Ishikawa (cell line): Measurements from ENCODE around the gene NUMA1.

Experiments
- CEBPB ChIP-seq: IDR thresholded peaks from 2 replicates; pipeline ENCODE4 v1.6.1; 2012
- CREB1 ChIP-seq: IDR thresholded peaks from 2 replicates; pipeline ENCODE4 v1.6.1; 2012; ENCODE audit warnings: low read depth
- EGR1 ChIP-seq: IDR thresholded peaks from 2 replicates; pipeline ENCODE4 v1.6.1; 2012
- EP300 ChIP-seq: IDR thresholded peaks from 2 replicates; pipeline ENCODE4 v1.6.1; 2012; ENCODE audit warnings: borderline replicate concordance
- FOXM1 ChIP-seq: IDR thresholded peaks from 2 replicates; pipeline ENCODE4 v1.6.1; 2012; ENCODE audit warnings: low read depth, borderline replicate concordance
- NFIC ChIP-seq: IDR thresholded peaks from 2 replicates; pipeline ENCODE4 v1.6.1; 2012
- RAD21 ChIP-seq: IDR thresholded peaks from 2 replicates; pipeline ENCODE4 v1.6.1; 2012; ENCODE audit warnings: low read depth
- TAF1 ChIP-seq: IDR thresholded peaks from 2 replicates; pipeline ENCODE4 v1.6.1; 2012; ENCODE audit warnings: low read depth, mild to moderate bottlenecking
- TCF12 ChIP-seq: IDR thresholded peaks from 2 replicates; pipeline ENCODE4 v1.6.1; 2012; ENCODE audit warnings: low read depth
- TEAD4 ChIP-seq: IDR thresholded peaks from 2 replicates; pipeline ENCODE4 v1.6.1; 2012
- YY1 ChIP-seq: IDR thresholded peaks from 2 replicates; pipeline ENCODE4 v1.6.1; 2012; ENCODE audit warnings: low read depth
- ZBTB7A ChIP-seq: IDR thresholded peaks from 2 replicates; pipeline ENCODE4 v1.6.1; 2012; ENCODE audit warnings: low read depth
- TF ChIP-seq, protein P1 (sequence below): IDR thresholded peaks from 2 replicates; pipeline ENCODE4 v1.6.1; 2012; ENCODE audit warnings: low read depth, mild to moderate bottlenecking
- TF ChIP-seq, protein P2 (sequence below): IDR thresholded peaks from 2 replicates; pipeline ENCODE4 v1.6.1; 2012
- TF ChIP-seq, protein P3 (sequence below): IDR thresholded peaks from 2 replicates; pipeline ENCODE4 v1.6.1; 2012

NUMA1 gene

DNA sequence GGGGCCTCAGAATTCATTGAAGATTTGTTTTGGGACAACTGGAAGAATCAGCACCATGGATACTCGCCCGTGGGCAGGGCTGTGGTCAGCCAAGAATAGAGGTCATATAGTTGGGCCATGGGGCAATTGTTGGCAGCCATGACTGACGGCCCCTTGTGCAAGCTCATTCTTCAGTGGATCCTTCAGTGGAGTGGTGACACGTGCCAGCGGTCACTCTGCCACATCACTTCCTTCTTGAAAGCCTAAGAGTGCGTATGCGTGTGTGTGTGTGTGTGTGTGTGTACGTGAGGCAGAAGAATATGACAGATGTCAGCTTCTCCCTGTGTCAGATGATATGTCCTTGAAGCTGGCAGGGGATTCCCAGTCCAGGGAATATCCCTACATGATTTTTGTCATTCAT, 83.4 kb downstream of the NUMA1 start:
- TF ChIP-seq, protein P1, sequence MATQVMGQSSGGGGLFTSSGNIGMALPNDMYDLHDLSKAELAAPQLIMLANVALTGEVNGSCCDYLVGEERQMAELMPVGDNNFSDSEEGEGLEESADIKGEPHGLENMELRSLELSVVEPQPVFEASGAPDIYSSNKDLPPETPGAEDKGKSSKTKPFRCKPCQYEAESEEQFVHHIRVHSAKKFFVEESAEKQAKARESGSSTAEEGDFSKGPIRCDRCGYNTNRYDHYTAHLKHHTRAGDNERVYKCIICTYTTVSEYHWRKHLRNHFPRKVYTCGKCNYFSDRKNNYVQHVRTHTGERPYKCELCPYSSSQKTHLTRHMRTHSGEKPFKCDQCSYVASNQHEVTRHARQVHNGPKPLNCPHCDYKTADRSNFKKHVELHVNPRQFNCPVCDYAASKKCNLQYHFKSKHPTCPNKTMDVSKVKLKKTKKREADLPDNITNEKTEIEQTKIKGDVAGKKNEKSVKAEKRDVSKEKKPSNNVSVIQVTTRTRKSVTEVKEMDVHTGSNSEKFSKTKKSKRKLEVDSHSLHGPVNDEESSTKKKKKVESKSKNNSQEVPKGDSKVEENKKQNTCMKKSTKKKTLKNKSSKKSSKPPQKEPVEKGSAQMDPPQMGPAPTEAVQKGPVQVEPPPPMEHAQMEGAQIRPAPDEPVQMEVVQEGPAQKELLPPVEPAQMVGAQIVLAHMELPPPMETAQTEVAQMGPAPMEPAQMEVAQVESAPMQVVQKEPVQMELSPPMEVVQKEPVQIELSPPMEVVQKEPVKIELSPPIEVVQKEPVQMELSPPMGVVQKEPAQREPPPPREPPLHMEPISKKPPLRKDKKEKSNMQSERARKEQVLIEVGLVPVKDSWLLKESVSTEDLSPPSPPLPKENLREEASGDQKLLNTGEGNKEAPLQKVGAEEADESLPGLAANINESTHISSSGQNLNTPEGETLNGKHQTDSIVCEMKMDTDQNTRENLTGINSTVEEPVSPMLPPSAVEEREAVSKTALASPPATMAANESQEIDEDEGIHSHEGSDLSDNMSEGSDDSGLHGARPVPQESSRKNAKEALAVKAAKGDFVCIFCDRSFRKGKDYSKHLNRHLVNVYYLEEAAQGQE, result peak; percentile 35; the same call in 1 of the 2 replicates
- TF ChIP-seq TAF1, result no peak

DNA sequence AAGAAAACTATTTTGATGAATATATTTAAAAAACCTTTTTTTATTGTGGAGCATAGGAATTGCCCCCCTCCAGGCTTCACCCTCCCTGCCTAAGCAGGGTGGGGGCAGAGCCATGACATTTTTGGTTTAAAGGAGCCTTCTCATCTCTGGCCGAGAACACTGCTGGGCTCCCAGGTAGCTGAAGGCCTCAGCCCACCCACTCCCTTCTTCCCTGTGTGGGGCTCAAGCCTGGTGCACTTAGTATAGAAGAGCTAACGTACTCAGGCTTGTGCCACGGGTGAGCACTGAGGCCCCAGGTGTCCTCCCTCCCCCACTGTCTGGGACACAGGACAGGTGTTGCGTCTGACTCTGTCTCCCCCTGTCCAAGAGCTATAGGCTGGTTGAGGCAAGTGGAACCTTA, 83.8 kb downstream of the NUMA1 start:
- TF ChIP-seq RAD21 (no peak), NFIC (no peak), EGR1 (no peak), TEAD4 (no peak), CEBPB (no peak), ZBTB7A (no peak), FOXM1 (no peak), TCF12 (no peak), TAF1 (no peak), YY1 (no peak), EP300 (no peak)
- TF ChIP-seq, protein P1, result no peak
- TF ChIP-seq, protein P2, sequence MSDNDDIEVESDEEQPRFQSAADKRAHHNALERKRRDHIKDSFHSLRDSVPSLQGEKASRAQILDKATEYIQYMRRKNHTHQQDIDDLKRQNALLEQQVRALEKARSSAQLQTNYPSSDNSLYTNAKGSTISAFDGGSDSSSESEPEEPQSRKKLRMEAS, result no peak

DNA sequence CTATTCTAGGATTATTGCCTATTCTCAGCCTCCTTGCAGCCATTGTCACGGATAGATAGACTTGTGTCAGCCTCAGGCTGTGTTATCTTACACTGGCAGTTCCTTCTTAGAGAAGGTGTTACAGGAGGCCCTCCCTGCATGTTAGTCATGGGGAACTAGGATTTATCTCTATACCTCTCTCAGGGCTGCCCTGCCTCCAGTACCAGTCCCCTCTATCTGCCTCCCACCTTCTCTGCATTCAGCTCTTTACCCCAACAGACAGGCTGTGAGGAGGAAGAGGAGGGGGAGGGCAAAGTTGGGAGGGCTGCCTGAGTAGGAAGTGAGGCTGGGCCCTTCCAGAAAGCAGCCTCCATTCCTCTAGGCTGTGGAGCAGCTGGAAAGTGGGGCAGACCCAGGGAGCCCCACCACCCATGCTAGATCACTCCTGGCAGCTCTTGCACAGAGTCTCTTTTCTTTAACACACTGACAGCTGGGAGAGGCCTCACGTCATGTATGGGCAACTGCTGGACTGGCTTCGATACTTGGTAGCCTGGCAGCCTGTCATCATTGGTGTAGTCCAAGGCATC, 84.5 kb downstream of the NUMA1 start:
- no peak for TF ChIP-seq EGR1
- TF ChIP-seq RAD21, result no peak

DNA sequence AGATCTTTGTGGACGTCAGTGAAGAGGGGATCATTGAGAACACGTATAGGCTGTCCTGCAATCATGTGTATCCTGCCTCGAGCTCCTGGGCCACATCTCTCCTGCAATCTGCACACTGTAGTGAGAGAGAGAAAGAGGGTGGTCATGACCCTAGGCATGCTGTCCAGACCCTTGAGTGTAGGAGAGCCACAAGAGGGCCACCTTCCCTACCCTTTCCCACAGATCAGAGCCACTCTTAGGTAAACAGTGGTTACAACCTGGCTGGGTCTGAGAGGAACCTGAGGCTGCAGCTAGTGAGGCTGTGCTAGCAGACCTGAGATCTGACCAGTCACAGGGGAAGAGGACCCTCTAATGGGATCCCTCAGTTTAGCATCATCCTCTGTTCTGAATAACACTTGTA, 85.6 kb downstream of the NUMA1 start:
- TF ChIP-seq RAD21 (peak; percentile 10; the same call in 1 of the 2 replicates), TCF12 (no peak)

DNA sequence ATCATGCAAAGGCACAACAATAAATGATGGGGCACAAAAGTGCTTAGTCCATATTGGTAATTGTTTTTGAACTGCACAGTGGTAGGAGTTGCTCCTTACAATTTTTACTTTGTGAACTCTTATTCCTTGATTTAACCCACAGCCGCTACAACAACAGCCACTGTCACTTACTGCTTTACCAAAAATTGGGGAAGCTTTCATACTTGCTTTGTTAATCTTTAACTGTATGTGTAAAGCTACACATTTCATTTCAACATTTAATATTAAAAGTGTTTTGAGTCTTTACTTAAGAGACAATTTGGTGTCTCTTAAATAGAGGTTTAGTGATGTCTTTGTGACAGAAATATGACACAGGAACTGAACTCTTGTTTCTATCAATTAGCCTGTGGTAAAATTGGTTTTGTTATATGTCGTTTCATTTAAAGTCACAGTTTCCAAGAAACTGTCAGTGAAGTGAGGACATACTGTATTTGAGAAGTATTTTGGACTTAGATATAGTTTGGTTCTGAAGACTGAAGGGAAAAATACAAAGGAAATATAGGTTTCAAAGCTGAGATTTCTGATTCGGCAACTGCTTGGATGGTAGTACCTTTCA, 88.1 kb downstream of the NUMA1 start:
- TF ChIP-seq TAF1 (no peak), TCF12 (no peak), EGR1 (no peak), CREB1 (no peak), RAD21 (no peak), TEAD4 (no peak)
- TF ChIP-seq, protein P1, result no peak
- TF ChIP-seq, protein P3, sequence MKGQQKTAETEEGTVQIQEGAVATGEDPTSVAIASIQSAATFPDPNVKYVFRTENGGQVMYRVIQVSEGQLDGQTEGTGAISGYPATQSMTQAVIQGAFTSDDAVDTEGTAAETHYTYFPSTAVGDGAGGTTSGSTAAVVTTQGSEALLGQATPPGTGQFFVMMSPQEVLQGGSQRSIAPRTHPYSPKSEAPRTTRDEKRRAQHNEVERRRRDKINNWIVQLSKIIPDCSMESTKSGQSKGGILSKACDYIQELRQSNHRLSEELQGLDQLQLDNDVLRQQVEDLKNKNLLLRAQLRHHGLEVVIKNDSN, result no peak

DNA sequence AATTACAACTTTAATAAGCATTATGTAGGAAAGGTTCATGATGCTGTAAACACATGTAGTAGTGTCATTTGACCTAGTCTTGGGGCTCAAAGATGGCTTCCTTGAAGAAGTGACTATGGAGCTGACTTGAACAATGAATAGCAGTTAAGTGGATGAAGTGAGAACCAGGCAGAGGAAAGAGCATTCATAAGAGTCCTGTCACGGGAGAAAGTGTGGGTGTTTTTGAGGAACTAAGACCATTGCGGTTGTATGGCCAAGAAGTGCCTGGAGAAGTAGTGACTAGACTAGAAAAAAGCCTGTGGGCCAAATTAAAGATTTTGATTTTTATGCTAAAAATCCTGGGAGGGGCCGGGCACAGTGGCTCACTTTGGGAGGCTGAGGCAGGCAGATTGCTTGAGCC, 88.8 kb downstream of the NUMA1 start:
- no peak for TF ChIP-seq TAF1
- TF ChIP-seq, protein P1, result no peak
- TF ChIP-seq TCF12, result no peak
